ENCODE measurements around the gene CHST11. TPM values are rescaled to one million over a fixed set of nuclear protein-coding genes. Genes with fewer than 3 reads are reported as not detected.

The CHST11 gene
- total RNA-seq, 1 donor from 2014 or later, result 6.0 TPM

DNA sequence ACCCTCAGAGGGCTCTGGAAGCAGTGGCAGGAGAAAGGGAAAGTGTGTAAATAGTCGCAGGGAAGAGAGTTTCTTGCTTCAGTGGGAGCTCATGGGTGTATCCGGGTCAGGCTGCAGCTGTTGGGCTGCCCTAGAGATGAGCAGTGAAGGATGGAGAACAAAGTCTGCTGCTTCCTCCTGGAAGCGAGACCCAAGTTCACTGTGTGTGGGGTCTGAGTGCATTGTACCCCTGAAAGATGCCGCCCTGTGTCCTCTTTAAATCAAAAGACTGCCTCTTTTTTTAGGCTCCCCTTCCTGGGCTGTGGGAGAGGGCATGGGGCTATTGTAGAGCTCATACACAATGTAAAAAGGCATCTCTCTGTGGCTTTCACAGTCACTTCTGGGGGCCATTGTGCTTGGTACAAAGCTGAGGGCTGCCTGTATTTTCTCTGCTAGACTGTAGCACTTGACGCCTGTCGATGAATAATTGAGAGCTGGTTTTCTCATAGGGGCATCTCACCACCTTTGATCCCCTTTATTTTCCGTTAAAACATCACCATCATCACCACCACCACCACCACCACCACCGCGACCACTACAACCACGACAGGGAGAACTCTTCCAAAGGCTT is 16.7 kb downstream of the CHST11 start:
- H3K9me3 ChIP-seq (replicated peaks), result no peaks in the 10 kb centered on the region
- H3K36me3 ChIP-seq, result no peaks in the 10 kb centered on the region
- intact Hi-C loops (cut with micrococcal nuclease), result no loop called here
- no peak overlapping the region for H3K4me3 ChIP-seq
- peaks cover 8% of the 10 kb centered on the region for H3K4me1 ChIP-seq
- H3K27me3 ChIP-seq (ENCODE audit: low read depth), result no peaks in the 10 kb centered on the region
- no peak for DNase-seq
- TF ChIP-seq, protein P1, sequence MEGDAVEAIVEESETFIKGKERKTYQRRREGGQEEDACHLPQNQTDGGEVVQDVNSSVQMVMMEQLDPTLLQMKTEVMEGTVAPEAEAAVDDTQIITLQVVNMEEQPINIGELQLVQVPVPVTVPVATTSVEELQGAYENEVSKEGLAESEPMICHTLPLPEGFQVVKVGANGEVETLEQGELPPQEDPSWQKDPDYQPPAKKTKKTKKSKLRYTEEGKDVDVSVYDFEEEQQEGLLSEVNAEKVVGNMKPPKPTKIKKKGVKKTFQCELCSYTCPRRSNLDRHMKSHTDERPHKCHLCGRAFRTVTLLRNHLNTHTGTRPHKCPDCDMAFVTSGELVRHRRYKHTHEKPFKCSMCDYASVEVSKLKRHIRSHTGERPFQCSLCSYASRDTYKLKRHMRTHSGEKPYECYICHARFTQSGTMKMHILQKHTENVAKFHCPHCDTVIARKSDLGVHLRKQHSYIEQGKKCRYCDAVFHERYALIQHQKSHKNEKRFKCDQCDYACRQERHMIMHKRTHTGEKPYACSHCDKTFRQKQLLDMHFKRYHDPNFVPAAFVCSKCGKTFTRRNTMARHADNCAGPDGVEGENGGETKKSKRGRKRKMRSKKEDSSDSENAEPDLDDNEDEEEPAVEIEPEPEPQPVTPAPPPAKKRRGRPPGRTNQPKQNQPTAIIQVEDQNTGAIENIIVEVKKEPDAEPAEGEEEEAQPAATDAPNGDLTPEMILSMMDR (IDR thresholded peaks at IDR 0.05; ENCODE audit: borderline replicate concordance), result no peak
- H3K27ac ChIP-seq (replicated peaks), result no peak overlapping the region

DNA sequence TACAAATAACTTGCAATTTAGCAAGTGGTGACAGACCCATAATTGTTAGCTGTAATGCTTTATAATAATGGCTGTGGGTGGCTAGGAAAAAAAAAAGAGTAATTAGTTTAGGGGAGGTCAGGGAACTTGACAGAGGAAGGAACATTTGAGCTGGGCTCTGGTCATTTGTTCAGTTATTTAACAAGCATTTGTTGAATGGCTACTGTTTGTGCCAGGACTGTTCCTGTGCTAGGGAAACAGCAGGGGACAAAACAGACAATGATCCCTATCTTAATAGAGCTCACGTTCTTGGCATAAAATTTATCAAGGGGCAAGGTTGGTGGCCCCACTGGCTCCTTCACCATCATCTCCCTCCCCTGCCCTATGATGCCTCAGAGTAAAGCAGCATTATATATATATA is 18.5 kb downstream of the CHST11 start:
- H3K36me3 ChIP-seq, result no peaks in the 10 kb centered on the region
- TF ChIP-seq, protein P1 (IDR thresholded peaks at IDR 0.05; ENCODE audit: borderline replicate concordance), result no peak
- H3K4me3 ChIP-seq, result no peak overlapping the region
- H3K27ac ChIP-seq (replicated peaks), result no peak overlapping the region
- H3K27me3 ChIP-seq (ENCODE audit: low read depth), result no peaks in the 10 kb centered on the region
- H3K9me3 ChIP-seq (replicated peaks), result peaks cover under 1% of the 10 kb centered on the region
- no peak for DNase-seq
- peaks cover 11% of the 10 kb centered on the region for H3K4me1 ChIP-seq
- intact Hi-C loops (cut with micrococcal nuclease), result no loop called here

DNA sequence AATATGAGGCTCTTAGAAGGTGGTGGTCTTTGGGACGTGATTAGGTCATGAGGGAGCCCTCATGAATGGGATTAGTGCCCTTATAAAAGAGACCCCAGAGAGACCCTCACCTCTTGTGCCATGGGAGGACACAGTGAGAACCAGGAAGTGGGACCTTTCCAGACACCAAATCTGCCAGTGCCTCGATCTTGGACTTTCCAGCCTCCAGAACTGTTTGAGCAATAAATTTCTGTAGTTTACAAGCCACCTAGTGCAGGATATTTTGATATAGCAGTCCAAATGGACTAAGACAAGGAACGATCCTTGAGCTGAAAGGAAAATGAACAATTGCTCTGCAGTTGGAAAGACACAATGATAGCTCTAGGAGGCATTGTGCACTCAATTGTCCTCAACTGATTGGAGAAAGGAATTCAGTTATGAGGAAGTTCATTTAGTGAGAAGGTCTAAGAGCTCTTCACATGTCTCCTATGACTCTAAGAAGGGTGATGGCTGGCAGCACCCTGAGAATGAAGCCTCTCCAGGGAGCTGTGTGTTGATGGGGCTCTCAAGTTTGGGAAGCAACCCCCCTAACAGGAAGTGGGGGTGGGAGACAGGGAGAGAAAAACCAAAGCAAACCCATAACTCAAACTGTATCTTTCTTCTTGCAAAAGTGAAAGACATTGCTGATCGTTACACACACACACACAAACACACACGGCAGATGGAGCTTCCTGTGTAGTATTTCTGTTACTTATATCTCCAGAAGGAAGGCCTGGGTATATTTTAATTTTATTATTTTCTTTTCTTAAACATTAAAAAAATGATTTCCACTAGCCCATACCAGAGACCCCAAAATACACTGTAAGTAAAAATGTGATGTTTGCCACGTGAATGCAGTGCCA is 21.0 kb downstream of the CHST11 start:
- Histone ChIP-seq H3K4me3 (no peak overlapping the region), H3K9me3 (replicated peaks) (peaks cover 8% of the 10 kb centered on the region), H3K36me3 (peaks cover 7% of the 10 kb centered on the region), H3K27me3 (ENCODE audit: low read depth) (no peaks in the 10 kb centered on the region), H3K4me1 (peaks cover 11% of the 10 kb centered on the region), H3K27ac (replicated peaks) (peak overlapping the region; percentile 50)
- TF ChIP-seq, protein P1 (IDR thresholded peaks at IDR 0.05; ENCODE audit: borderline replicate concordance), result no peak
- intact Hi-C loops (cut with micrococcal nuclease), result no loop called here
- no peak for DNase-seq

DNA sequence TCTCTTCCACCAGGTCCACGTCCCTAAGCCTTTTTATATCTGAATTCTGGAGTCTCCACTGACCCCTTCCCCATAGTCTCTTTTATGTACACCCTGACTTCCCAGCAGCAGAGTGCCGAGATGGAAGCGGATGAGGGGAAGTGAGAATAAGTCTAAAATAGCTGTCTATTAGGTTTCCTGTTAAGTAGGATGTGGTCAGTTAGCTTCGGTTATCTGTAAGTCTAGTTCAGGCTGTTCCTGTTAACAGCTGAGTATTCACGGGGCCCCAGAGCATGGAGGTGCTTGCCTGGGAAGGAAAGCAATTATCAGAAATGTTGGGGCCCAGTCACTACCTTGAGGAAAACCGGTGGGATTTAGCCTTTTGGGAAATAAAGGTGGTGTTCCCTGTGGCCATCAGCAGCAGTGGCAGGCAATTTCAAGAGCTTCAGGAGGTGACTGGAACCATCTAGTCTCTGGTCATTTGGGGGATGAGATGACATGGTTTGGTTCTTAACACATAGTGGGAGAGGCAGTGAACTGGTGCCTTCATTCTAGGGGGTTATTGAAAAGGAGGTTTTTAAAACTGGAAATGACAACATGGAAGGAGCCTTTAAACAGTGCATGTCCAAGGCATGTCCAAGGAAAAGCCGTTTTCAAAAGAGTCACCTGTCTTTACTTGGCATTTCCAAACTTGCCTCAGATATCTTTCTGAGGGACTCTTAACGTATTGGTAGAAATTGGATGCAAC is 21.8 kb downstream of the CHST11 start:
- peaks cover 8% of the 10 kb centered on the region for H3K9me3 ChIP-seq (replicated peaks)
- H3K27me3 ChIP-seq (ENCODE audit: low read depth), result no peaks in the 10 kb centered on the region
- no peak overlapping the region for H3K4me3 ChIP-seq
- no peak for DNase-seq
- peaks cover 7% of the 10 kb centered on the region for H3K36me3 ChIP-seq
- H3K27ac ChIP-seq (replicated peaks), result peak overlapping the region; percentile 50
- TF ChIP-seq, protein P1 (IDR thresholded peaks at IDR 0.05; ENCODE audit: borderline replicate concordance), result no peak
- intact Hi-C loops (cut with micrococcal nuclease), result no loop called here
- peaks cover 7% of the 10 kb centered on the region for H3K4me1 ChIP-seq

DNA sequence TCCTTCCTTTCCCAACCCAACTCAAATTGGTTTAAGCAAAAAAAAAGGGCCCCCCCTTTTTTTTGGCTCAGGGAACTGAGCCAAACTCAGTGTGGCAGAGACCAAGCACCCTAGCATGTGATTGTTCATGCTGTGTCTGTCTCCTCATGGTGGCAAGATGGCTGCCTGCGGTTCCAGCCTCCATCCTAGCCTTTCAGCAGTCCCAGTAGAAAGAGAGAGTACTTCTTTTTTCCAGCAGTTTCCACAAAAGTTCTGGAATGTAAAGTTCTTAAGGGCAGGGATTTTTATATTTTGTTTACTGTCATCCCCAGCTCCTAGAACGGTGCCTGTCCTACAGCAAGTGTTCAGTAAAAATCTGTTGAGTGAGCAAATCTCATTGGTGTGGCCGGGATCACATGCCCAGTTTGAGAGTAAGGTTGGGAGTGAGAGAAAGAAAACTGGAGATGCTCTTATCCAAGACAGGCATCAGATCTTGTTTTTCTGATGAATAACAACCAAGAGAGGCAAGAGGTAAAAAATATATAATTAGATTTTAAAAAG is 22.4 kb downstream of the CHST11 start:
- Histone ChIP-seq H3K4me1 (peaks cover 7% of the 10 kb centered on the region), H3K36me3 (peaks cover 7% of the 10 kb centered on the region), H3K9me3 (replicated peaks) (peaks cover 8% of the 10 kb centered on the region), H3K27me3 (ENCODE audit: low read depth) (no peaks in the 10 kb centered on the region), H3K27ac (replicated peaks) (peak overlapping the region; percentile 40), H3K4me3 (no peak overlapping the region)
- TF ChIP-seq, protein P1 (IDR thresholded peaks at IDR 0.05; ENCODE audit: borderline replicate concordance), result no peak
- no peak for DNase-seq
- intact Hi-C loops (cut with micrococcal nuclease), result no loop called here

Data from left ventricle myocardium inferior (tissue), 1 donor.